HuH-7.5 (cell line): ENCODE measurements around the gene MEF2C.

ENCODE experiments used
- DNase-seq: peaks from one replicate; pipeline ENCODE4 v3.0.0; 2011; ENCODE audit warnings: low spot score

The MEF2C gene

GRCh38 chr5:88888291-88888690, 5.3 kb upstream of the MEF2C start:
- DNase-seq, result no peak

- DNase-seq, result no peak
Observed at GRCh38 chr5:88887342-88887741, 4.4 kb upstream of the MEF2C start.

- no peak for DNase-seq
Observed at GRCh38 chr5:88886746-88887341, 3.9 kb upstream of the MEF2C start.

- DNase-seq, result no peak
Observed at GRCh38 chr5:88886252-88886651, 3.3 kb upstream of the MEF2C start.

- DNase-seq, result no peak
Observed at GRCh38 chr5:88885002-88885401, 2.0 kb upstream of the MEF2C start.

GRCh38 chr5:88884608-88884877, 1.6 kb upstream of the MEF2C start:
- no peak for DNase-seq

- peak; percentile 25 for DNase-seq
Observed at GRCh38 chr5:88883836-88884607, 1.0 kb upstream of the MEF2C start.

- DNase-seq, result no peak
Observed at GRCh38 chr5:88882276-88883038, 527 bp downstream of the MEF2C start.

- DNase-seq, result no peak
Observed at GRCh38 chr5:88881571-88881971, 1.4 kb downstream of the MEF2C start.

- DNase-seq, result no peak
Observed at GRCh38 chr5:88880201-88880600, 2.8 kb downstream of the MEF2C start.

- DNase-seq, result no peak
Observed at GRCh38 chr5:88879724-88880123, 3.3 kb downstream of the MEF2C start.

GRCh38 chr5:88878976-88879375, 4.0 kb downstream of the MEF2C start:
- DNase-seq, result no peak

- DNase-seq, result no peak
Observed at GRCh38 chr5:88877826-88878225, 5.2 kb downstream of the MEF2C start.

- no peak for DNase-seq
Observed at GRCh38 chr5:88876714-88877113, 6.3 kb downstream of the MEF2C start.

GRCh38 chr5:88875341-88876234, 7.4 kb downstream of the MEF2C start:
- no peak for DNase-seq

GRCh38 chr5:88873447-88873846, 9.5 kb downstream of the MEF2C start:
- DNase-seq, result no peak

- DNase-seq, result no peak
Observed at GRCh38 chr5:88872971-88873370, 10.0 kb downstream of the MEF2C start.

- DNase-seq, result no peak
Observed at GRCh38 chr5:88870285-88870684, 12.7 kb downstream of the MEF2C start.

- DNase-seq, result no peak
Observed at GRCh38 chr5:88868468-88869068, 14.4 kb downstream of the MEF2C start.

GRCh38 chr5:88867638-88868037, 15.3 kb downstream of the MEF2C start:
- DNase-seq, result no peak

- DNase-seq, result no peak
Observed at GRCh38 chr5:88863523-88863922, 19.5 kb downstream of the MEF2C start.
